Activated naive CD8-positive, alpha-beta T cell treated with anti-CD3 and anti-CD28 coated beads, Interleukin-2, amount 10 ng/mL, durations not matched to agents 7 days and 5 days (primary cell): ENCODE measurements around the gene SLC29A2. TPM values are rescaled to one million over a fixed set of nuclear protein-coding genes. Genes with fewer than 3 reads are reported as not detected.
"Not testable (repeated sequence)": the region's sequence is repeated elsewhere in the genome, so short reads cannot be mapped to it uniquely, and the experiment has no call there.

Experiments
- ATAC-seq: fragments of 150-1000 bp; cut with Tn5 transposase; one replicate; pipeline ENCODE4 v1.10.0; 2021; ENCODE audit warnings: low read depth, moderate library complexity
- POLR2A ChIA-PET: fragments of 350-600 bp; sonication (Branson Sonifier 250); formaldehyde crosslinking; loops from one replicate; lab custom pipeline; 2021; ENCODE audit warnings: antibody characterized with exemption; lab: Charles Lee
- DNase-seq: peaks from one replicate; pipeline ENCODE4 v3.0.0; 2021
- H3K27ac Mint-ChIP-seq: one replicate; pipeline ENCODE4 v1.8.0; 2022; ENCODE audit warnings: mild to moderate bottlenecking, mixed read lengths
- H3K27me3 Mint-ChIP-seq: one replicate; pipeline ENCODE4 v1.8.0; 2022; ENCODE audit warnings: mild to moderate bottlenecking, moderate library complexity, mixed read lengths
- H3K36me3 Mint-ChIP-seq: one replicate; pipeline ENCODE4 v1.8.0; 2021; ENCODE audit warnings: mild to moderate bottlenecking, mixed read lengths
- H3K4me1 Mint-ChIP-seq: one replicate; pipeline ENCODE4 v1.8.0; 2021; ENCODE audit warnings: mixed read lengths
- H3K4me3 Mint-ChIP-seq: one replicate; pipeline ENCODE4 v1.8.0; 2022; ENCODE audit warnings: mild to moderate bottlenecking, moderate library complexity, mixed read lengths
- H3K9me3 Mint-ChIP-seq: one replicate; pipeline ENCODE4 v1.8.0; 2021; ENCODE audit warnings: mixed read lengths
- total RNA-seq, 2 experiments: library from RNA; stranded (reverse); gene quantifications; one replicate each; pipeline ENCODE4 v1.2.3, GENCODE V29; 2021

Gene SLC29A2
- total RNA-seq, 2 experiments from 2014 or later = 11.2 to 12.1 TPM

DNA sequence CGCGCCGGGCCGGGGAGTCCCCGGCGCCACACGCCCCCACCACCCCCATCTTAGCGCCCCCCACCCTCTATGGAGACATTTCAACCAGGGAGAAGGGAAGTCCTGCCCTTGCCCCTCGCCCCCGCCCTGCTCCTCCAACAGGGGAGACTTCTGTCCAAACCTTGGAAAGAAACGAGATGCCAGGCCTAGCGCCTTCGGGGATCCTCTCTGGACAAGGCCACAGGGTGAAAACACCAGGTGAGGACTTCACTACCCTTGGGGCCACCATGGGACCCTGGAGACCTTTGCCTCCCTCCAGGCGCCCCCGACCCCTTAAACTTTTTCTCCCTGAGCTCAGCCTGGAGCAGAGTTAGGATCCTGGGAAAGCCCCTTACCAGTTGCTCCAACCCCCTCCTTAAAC, 37.7 kb upstream of the SLC29A2 start:
- ATAC-seq = no peak
- POLR2A ChIA-PET = interaction anchor here (0.6 to 2.3 kb wide), 4 partner anchors 11 to 74 kb away, joined by 3 to 10 read pairs (median 4); partner anchors contain the start of genes DPP3, MRPL11 and NPAS4
- H3K4me3 Mint-ChIP-seq = peak overlapping the region; percentile 29

DNA sequence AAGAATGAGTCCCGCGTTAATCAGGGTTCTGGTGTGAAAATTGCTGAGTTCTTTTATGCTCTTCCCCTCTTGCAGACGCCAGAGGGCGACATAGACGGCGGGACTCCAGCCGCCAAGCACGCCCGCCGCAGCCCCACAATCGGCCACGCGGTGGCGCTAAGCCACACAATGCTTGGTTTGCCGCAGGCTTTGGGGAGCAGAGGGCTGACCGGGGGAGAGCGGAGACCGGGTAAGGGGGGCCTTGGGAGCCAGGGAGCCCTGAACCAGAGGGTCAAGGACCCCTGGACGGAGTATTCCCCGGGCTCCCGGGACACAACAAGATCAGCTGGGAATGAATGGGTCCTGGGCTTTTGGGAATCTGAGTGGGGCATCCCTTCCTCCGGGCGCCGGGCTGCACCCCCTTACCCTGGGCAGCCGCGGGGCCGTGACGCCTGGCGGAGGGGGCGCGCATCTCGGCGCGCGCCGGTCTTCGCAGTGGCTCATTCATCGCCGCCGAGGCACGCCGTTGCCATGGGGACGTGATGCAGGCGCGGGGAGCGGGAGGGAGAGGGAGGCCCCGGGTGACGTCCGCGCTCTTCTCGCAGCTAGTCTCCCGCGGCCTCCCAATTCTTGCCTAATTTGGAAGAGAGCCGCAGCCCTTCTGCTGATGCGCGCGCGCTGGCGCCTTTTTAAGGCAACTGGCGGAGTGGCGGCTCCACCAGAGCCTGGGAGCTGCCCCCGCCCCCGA, 37.1 kb upstream of the SLC29A2 start:
- H3K4me1 Mint-ChIP-seq = peaks cover 3% of the 10 kb centered on the region
- H3K4me3 Mint-ChIP-seq = peak overlapping the region; percentile 83
- no peaks in the 10 kb centered on the region for H3K9me3 Mint-ChIP-seq
- H3K36me3 Mint-ChIP-seq = no peaks in the 10 kb centered on the region
- peak; percentile 85 for ATAC-seq
- DNase-seq = peak; percentile 97
- H3K27ac Mint-ChIP-seq = peak overlapping the region; percentile 57
- POLR2A ChIA-PET = interaction anchor here (0.6 to 2.3 kb wide), 4 partner anchors 12 to 74 kb away, joined by 3 to 10 read pairs (median 4); partner anchors contain the start of genes DPP3, MRPL11 and NPAS4
- peaks cover 13% of the 10 kb centered on the region for H3K27me3 Mint-ChIP-seq

More for the DNA sequence above, 37.7 kb upstream of the SLC29A2 start:
- Mint-ChIP-seq H3K9me3 (no peaks in the 10 kb centered on the region), H3K4me1 (peaks cover 3% of the 10 kb centered on the region), H3K27me3 (peaks cover 12% of the 10 kb centered on the region), H3K36me3 (no peaks in the 10 kb centered on the region), H3K27ac (no peak overlapping the region)
- no peak for DNase-seq

DNA sequence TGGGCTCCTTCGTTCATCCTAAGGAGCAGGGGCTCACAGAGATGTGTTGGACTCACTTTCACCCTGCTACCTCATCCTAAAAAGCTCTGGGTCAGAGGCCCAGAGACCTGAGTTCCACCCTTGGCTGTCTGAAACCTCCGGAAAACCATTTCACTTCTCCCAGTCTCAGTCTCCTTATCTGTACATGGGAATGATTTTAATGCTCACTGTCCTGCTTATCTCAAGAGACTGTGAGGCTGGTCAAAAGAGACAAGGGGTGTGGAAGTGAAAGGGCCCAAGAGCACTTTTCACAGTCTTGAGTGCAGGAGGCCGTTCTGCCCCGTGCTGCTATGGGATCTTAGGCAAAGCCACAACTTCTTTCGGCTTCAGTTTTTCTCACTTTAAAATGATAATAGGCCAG, 36.1 kb upstream of the SLC29A2 start:
- Mint-ChIP-seq H3K4me1 (peaks cover 3% of the 10 kb centered on the region), H3K27me3 (peaks cover 10% of the 10 kb centered on the region), H3K4me3 (no peak overlapping the region), H3K36me3 (no peaks in the 10 kb centered on the region), H3K9me3 (no peaks in the 10 kb centered on the region), H3K27ac (no peak overlapping the region)
- DNase-seq (no peak), ATAC-seq (no peak)
- POLR2A ChIA-PET = interaction anchor here (2.3 kb wide), 1 partner anchor 13 kb away, joined by 10 read pairs; the partner anchor contains the start of gene NPAS4

DNA sequence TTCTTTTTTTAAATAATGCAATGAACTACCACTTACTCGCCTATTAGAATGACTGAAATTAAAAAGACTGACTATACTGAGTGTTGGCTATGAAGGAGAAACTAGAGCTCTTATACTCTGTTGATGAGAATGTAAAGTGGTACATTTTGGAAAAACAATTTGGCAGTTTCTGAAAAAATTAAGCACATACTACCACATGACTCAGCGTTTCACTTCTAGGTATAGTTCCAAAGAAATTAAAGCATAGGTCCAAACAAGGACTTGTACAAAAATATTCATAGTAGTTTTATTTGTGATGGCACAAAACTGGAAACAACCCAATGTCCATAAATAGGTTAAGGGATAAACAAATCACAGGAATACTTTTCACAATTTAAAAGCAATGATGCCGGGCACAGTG, 22.4 kb upstream of the SLC29A2 start:
- H3K9me3 Mint-ChIP-seq = no peaks in the 10 kb centered on the region
- POLR2A ChIA-PET = no interaction called here
- ATAC-seq = no peak
- peaks cover 2% of the 10 kb centered on the region for H3K4me1 Mint-ChIP-seq
- no peak for DNase-seq
- H3K27me3 Mint-ChIP-seq = peaks cover 18% of the 10 kb centered on the region
- H3K4me3 Mint-ChIP-seq = no peak overlapping the region
- H3K27ac Mint-ChIP-seq = no peak overlapping the region
- H3K36me3 Mint-ChIP-seq = no peaks in the 10 kb centered on the region

DNA sequence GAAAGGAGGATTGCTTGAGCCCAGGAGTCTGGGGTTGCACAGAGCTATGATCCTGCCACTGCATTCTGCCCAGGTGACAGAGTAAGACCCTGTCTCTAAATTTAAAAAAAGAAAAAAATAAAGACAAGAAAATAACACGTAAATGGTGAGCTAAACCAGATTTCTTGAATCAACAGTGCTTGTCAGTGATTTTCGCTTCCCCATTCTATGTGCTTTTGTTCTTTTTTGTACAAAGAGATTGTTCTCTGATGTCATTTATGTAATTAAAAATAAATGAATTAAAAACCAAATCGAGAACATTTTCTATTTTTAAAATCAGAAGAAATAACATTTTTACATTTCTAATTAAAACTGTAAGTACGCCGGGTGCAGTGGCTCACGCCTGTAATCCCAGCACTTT, 19.8 kb upstream of the SLC29A2 start:
- Mint-ChIP-seq H3K4me3 (no peak overlapping the region), H3K36me3 (no peaks in the 10 kb centered on the region)
- POLR2A ChIA-PET = no interaction called here

DNA sequence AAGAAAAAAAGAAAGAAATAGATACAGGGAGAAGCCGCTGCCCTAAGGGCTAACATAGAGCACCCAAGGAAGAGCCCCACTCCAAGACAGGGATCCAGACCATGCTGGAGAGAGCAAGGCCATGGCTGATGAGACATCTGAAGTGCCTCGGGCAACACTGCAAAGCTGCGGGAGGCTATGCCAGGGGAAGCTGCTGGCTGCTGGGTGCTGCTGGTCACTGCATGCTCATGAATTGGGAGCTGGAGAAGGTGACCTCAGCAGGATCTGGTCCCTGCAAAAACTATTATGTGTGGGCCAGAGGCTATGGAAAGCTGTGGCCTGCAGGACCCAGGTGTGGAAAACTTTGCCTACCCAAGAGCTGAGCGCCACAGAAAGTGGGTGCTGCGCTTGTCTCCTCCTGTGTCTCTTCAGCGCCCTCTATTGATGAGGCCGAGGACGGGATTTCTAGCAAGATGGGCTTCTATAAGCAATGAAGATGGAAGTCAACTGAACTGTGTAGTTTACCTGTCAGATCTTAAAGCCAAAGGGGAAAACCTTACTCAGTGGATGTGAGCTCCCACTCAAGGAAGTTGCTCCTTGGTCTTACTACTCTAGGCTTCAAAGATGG, 17.3 kb upstream of the SLC29A2 start:
- peak; percentile 68 for DNase-seq
- POLR2A ChIA-PET = interaction anchor here (0.6 to 2.1 kb wide), 10 partner anchors 14 to 77 kb away, joined by 3 to 12 read pairs (median 4); partner anchors contain the start of genes BRMS1 and SLC29A2
- H3K27me3 Mint-ChIP-seq = peaks cover 13% of the 10 kb centered on the region
- H3K4me3 Mint-ChIP-seq = no peak overlapping the region
- H3K27ac Mint-ChIP-seq = no peak overlapping the region
- peaks cover 11% of the 10 kb centered on the region for H3K4me1 Mint-ChIP-seq
- no peaks in the 10 kb centered on the region for H3K9me3 Mint-ChIP-seq
- no peaks in the 10 kb centered on the region for H3K36me3 Mint-ChIP-seq
- peak; percentile 82 for ATAC-seq

More for the DNA sequence above, 19.8 kb upstream of the SLC29A2 start:
- Mint-ChIP-seq H3K27me3 (peaks cover 18% of the 10 kb centered on the region), H3K4me1 (peaks cover 6% of the 10 kb centered on the region), H3K9me3 (no peaks in the 10 kb centered on the region), H3K27ac (no peak overlapping the region)
- ATAC-seq (no peak), DNase-seq (no peak)

DNA sequence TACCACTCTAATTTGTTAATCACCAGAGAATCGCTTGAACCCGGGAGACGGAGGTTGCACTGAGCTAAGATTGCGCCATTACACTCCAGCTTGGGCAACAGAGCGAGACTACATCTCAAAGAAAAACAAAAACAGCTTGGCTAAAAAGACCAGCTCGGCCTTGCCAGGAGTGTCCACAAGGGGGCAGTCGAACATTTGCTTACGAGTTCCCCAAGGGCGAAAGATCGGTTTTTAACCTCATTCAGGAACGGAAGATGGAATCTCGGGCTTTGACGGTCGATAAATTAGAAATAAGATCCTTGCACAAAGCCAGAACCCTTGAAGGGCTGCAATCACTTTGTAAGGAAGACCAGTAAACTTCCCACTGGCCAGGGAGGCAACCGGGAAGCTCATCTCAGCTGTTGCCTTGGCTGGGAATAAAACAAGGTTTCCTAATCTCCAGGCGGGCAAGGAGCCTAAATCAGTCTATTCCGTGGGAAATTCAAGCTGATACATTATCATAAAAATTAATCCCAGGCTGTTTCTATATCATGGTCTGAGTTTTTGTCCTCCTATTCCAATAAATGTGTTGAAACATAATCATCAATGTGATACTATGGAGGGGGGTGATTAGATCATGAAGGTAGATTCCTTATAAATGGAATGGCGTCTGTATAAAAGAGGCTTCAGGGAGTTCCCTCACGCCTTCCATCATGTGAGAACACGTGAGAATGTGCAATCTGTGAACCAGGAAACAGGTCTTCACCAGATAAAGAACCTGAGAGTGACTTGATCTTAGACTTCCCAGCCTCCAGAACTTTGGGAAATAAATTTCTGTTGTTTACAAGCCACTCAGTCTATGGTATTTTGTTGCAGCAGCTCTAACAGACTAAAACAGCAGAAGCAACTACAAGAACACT, 14.9 kb upstream of the SLC29A2 start:
- Mint-ChIP-seq H3K4me3 (peak overlapping the region; percentile 55), H3K4me1 (peaks cover 11% of the 10 kb centered on the region), H3K36me3 (no peaks in the 10 kb centered on the region), H3K27ac (peak overlapping the region; percentile 49), H3K9me3 (no peaks in the 10 kb centered on the region), H3K27me3 (peaks cover 7% of the 10 kb centered on the region)
- peak; percentile 82 for DNase-seq
- POLR2A ChIA-PET = interaction anchor here (0.7 to 1.4 kb wide), 8 partner anchors 14 to 80 kb away, joined by 3 to 9 read pairs (median 4); partner anchors contain the start of genes BRMS1, PELI3 and SLC29A2
- ATAC-seq = peak; percentile 69

DNA sequence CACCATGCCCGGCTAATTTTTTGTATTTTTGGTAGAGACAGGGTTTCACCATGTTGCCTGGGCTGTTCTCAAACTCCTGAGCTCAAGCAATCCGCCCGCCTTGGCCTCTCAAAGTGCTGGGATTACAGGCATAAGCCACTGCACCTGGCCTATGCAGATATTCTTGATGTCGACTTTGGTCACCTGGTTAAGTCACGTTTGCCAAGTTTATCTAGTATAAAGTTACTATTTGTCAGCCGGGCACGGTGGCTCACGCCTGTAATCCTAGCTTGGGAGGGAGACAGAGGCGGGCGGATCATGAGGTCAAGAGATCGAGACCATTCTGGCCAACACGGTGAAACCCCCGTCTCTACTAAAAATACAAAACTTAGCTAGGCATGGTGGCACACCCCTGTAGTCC, 12.8 kb upstream of the SLC29A2 start:
- not testable (repeated sequence) for H3K36me3 Mint-ChIP-seq, H3K27ac Mint-ChIP-seq, H3K9me3 Mint-ChIP-seq, H3K4me3 Mint-ChIP-seq, ATAC-seq, DNase-seq
- POLR2A ChIA-PET = interaction anchor here (1.6 kb wide), 1 partner anchor 12 kb away, joined by 9 read pairs; the partner anchor contains the start of gene SLC29A2
- Mint-ChIP-seq H3K27me3 (peaks cover 12% of the 10 kb centered on the region), H3K4me1 (peaks cover 14% of the 10 kb centered on the region)

DNA sequence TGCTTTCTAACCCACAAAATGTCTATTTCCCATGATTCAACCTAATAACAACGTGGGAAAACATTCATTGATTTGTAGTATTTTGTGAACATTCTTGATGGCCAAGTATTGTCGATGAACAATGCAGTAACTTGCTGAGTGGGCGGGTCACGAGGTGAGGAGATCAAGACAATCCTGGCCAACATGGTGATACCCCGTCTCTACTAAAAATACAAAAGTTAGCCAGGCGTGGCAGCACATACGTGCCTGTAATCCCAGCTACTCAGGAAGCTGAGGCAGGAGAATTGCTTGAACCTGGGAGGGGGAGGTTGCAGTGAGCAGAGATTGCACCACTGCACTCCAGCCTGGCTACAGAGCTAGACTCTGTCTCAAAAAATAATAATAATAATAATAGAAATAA, 8.7 kb upstream of the SLC29A2 start:
- H3K9me3 Mint-ChIP-seq, H3K4me1 Mint-ChIP-seq, H3K36me3 Mint-ChIP-seq, POLR2A ChIA-PET, H3K4me3 Mint-ChIP-seq, DNase-seq, H3K27ac Mint-ChIP-seq, H3K27me3 Mint-ChIP-seq, ATAC-seq: not testable (repeated sequence)

DNA sequence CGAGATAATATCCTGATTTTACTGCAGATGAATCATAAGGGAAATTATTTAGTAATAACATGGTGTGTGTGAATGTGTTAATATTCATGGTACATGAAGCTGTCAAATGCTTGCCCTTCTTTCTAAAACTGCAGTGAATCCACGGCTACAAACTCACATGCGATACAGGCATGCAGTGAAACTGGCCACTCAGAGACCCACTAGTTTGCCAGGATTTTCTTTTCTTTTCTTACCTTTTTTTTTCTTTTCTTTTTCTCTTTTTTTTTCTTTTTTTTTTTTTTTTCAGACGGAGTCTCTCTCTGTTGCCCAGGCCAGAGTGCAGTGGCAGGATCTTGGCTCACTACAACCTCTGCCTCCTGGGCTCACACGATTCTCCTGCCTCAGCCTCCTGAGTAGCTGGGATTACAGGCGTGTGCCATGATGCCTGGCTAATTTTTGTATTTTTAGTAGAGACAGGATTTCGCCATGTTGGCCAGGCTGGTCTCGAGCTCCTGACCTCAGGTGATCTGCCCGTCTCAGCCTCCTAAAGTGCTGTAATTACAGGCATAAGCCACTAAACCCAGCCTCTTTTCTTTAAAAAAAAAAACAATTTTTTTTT, 2.2 kb upstream of the SLC29A2 start:
- H3K27me3 Mint-ChIP-seq, H3K4me3 Mint-ChIP-seq, ATAC-seq, H3K9me3 Mint-ChIP-seq, DNase-seq, H3K36me3 Mint-ChIP-seq: not testable (repeated sequence)
- POLR2A ChIA-PET = interaction anchor here (1.1 kb wide), 1 partner anchor 15 kb away, joined by 3 read pairs; no protein-coding TSS in a partner anchor
- peaks cover 14% of the 10 kb centered on the region for H3K4me1 Mint-ChIP-seq
- peak overlapping the region; percentile 4 for H3K27ac Mint-ChIP-seq

DNA sequence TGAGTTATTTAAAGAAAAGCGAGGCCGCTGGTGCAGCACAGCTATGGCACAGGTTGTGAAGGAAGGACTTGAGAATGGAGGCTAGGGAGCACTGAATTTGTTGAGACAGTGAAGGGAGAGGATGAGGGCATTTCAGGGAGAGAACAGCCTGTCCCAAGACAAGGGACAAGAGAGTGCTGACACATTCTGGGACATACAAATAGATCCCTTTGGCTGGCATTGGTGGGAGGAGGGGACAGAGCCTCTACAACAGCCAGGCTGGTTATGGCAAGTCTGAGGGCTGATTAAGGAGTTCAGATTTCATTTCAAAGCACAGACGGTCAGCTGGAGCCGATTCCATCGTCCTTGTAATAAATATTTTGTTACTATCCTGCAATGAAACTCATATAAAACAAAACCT, 1.7 kb upstream of the SLC29A2 start:
- H3K27me3 Mint-ChIP-seq = peaks cover 5% of the 10 kb centered on the region
- peak overlapping the region; percentile 4 for H3K27ac Mint-ChIP-seq
- no peak overlapping the region for H3K4me3 Mint-ChIP-seq
- peaks cover 14% of the 10 kb centered on the region for H3K4me1 Mint-ChIP-seq
- no peaks in the 10 kb centered on the region for H3K9me3 Mint-ChIP-seq
- DNase-seq (no peak), ATAC-seq (no peak)
- H3K36me3 Mint-ChIP-seq = peaks cover 2% of the 10 kb centered on the region
- POLR2A ChIA-PET = interaction anchor here (1.8 kb wide), 1 partner anchor 469 kb away, joined by 4 read pairs; no protein-coding TSS in a partner anchor

DNA sequence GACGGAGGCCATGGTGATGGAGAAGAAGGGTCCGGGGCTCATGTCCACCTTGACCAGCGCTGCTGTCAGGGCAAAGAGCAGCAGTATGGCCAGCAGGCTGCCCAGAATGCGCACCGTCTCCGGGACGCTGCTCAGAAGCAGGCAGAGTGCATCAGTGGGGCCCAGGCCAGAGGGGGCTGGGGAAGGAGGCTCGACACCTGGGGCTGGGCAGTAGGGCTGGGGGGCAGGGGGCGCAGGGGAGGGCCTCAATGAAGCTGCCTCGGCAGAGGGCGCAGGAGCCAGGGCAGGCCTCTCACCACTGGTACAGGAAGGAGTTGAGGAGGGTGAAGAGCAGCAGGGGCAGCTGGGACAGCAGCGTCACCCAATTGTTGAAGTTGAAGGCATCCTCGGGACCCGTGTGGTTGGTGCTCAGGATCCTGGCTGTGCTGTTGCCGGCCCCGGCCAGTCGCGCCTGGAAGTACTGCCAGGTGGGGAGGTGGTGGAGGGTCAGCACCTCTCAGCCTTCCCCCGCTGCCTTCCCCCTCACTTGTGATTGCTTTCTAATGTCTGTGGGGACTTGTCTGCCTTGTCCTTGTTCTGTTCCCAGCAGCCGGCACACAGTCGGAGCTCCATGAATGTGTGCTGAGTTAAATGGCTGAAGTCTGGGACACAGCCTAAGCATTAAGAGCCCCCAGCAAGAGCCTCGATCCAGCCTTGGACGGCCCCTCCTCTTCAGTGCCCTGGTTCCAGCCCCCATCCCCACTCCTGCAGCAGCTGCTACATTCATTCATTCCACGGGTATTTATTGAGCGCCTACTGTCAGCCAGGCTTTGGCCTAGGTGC, 2.3 kb downstream of the SLC29A2 start:
- Mint-ChIP-seq H3K4me3 (no peak overlapping the region), H3K9me3 (no peaks in the 10 kb centered on the region), H3K36me3 (peaks cover 2% of the 10 kb centered on the region), H3K4me1 (peaks cover 14% of the 10 kb centered on the region), H3K27ac (peak overlapping the region; percentile 15), H3K27me3 (peaks cover 2% of the 10 kb centered on the region)
- POLR2A ChIA-PET = interaction anchor here (1.6 kb wide), 1 partner anchor 19 kb away, joined by 4 read pairs; no protein-coding TSS in a partner anchor
- ATAC-seq (no peak), DNase-seq (no peak)
